Measurements from ENCODE around the gene MMEL1. TPM values are rescaled to one million over a fixed set of nuclear protein-coding genes. Genes with fewer than 3 reads are reported as not detected.

The MMEL1 gene
- total and polyA plus RNA-seq, 2 of the 13 experiments (the other 11 are each of a cell fraction or from before 2014, with no cell fraction given), result 0.48 TPM; not detected in 1

- TF ChIP-seq HNF1A (IDR thresholded peaks at IDR 0.05; ENCODE audit: low read depth) (no peak), HNF1A (CRISPR knock-in tag; IDR thresholded peaks at IDR 0.05; ENCODE audit: borderline replicate concordance) (no peak), ZNF232 (CRISPR knock-in tag; IDR thresholded peaks at IDR 0.05; ENCODE audit: borderline replicate concordance) (0 out of 2 replicates have a peak, but pooled peaks have one; percentile 59), NCOR1 (IDR thresholded peaks at IDR 0.05; ENCODE audit: borderline replicate concordance, low read length) (no peak), NFKB2 (CRISPR knock-in tag; IDR thresholded peaks at IDR 0.05; ENCODE audit: borderline replicate concordance) (0 out of 2 replicates have a peak, but pooled peaks have one; percentile 9), TOPORS (CRISPR knock-in tag; IDR thresholded peaks at IDR 0.05) (no peak), MLXIP (CRISPR knock-in tag; IDR thresholded peaks at IDR 0.05; ENCODE audit: borderline replicate concordance) (no peak), THAP9 (CRISPR knock-in tag; IDR thresholded peaks at IDR 0.05; ENCODE audit: borderline replicate concordance) (no peak), ZSCAN22 (CRISPR knock-in tag; IDR thresholded peaks at IDR 0.05) (no peak), MTERF4 (CRISPR knock-in tag; IDR thresholded peaks at IDR 0.05) (no peak), ZNF777 (CRISPR knock-in tag; IDR thresholded peaks at IDR 0.05) (peak; percentile 86), ZFP37 (CRISPR knock-in tag; IDR thresholded peaks at IDR 0.05; ENCODE audit: borderline replicate concordance) (no peak), FOXM1 (CRISPR knock-in tag; IDR thresholded peaks at IDR 0.05) (no peak), SP140L (CRISPR knock-in tag; IDR thresholded peaks at IDR 0.05; ENCODE audit: borderline replicate concordance) (no peak), TEAD3 (CRISPR knock-in tag; optimal IDR thresholded peaks at IDR 0.05; ENCODE audit: borderline replicate concordance) (no peak), TBL1XR1 (IDR thresholded peaks at IDR 0.05; ENCODE audit: borderline replicate concordance, low read length, partially characterized antibody) (no peak), HIVEP1 (CRISPR knock-in tag; IDR thresholded peaks at IDR 0.05) (0 out of 2 replicates have a peak, but pooled peaks have one; percentile 24)
These were observed 45.6 kb downstream of the MMEL1 start (continued) for GRCh38 chr1:2587071-2587859.

Data from HepG2 (cell line).